Natural killer cell (primary cell): Measurements from ENCODE around the gene TSPAN17. TPM values are rescaled to one million over a fixed set of nuclear protein-coding genes. Genes with fewer than 3 reads are reported as not detected.

ENCODE experiments used
- ATAC-seq, 3 donors: fragments of 150-1000 bp in 2 of 3; fragments of 200-7000 bp in 1 of 3; cut with Tn5 transposase; 1 replicate in 1 of 3; 2 replicates in 2 of 3; pipeline ENCODE4 v1.10.0; 2021; ENCODE audit warnings: mild to moderate bottlenecking in 2 of 3, moderate library complexity in 2 of 3
- DNase-seq, 2 donors: peaks; one replicate each; pipeline versions ENCODE4 v3.0.0 to v3.0.0-alpha.2; 2013 to 2021; ENCODE audit warnings: mixed read lengths in 1 of 2
- H3K27ac ChIP-seq: one replicate; pipeline ENCODE4 v1.5.1; 2013; ENCODE audit warnings: mild to moderate bottlenecking, low read length
- H3K27me3 ChIP-seq: one replicate; pipeline ENCODE4 v1.6.1; 2013; ENCODE audit warnings: low read length; ENCODE audit not compliant: control insufficient read depth, insufficient read depth
- H3K36me3 ChIP-seq: one replicate; pipeline ENCODE4 v1.6.1; 2013; ENCODE audit warnings: low read length; ENCODE audit not compliant: control insufficient read depth, insufficient read depth
- H3K4me1 ChIP-seq: one replicate; pipeline ENCODE4 v1.6.1; 2013; ENCODE audit warnings: low read length; ENCODE audit not compliant: control insufficient read depth, insufficient read depth
- H3K4me3 ChIP-seq: one replicate; pipeline ENCODE4 v1.5.1; 2013; ENCODE audit warnings: low read length
- H3K9me3 ChIP-seq: one replicate; pipeline ENCODE4 v1.6.1; 2013; ENCODE audit warnings: low read length; ENCODE audit not compliant: control insufficient read depth, insufficient read depth
- H3K27ac Mint-ChIP-seq, 2 donors: one replicate each; pipeline ENCODE4 v1.8.0; 2022; ENCODE audit warnings: mild to moderate bottlenecking in 2 of 2, mixed read lengths in 2 of 2, moderate library complexity in 1 of 2
- H3K27me3 Mint-ChIP-seq, 2 donors: one replicate each; pipeline ENCODE4 v1.8.0; 2022; ENCODE audit warnings: low read depth in 2 of 2, mixed read lengths in 2 of 2
- H3K36me3 Mint-ChIP-seq: one replicate; pipeline ENCODE4 v1.8.0; 2022; ENCODE audit warnings: mixed read lengths
- H3K4me1 Mint-ChIP-seq, 2 donors: one replicate each; pipeline ENCODE4 v1.8.0; 2022; ENCODE audit warnings: mixed read lengths in 2 of 2
- H3K4me3 Mint-ChIP-seq: one replicate; pipeline ENCODE4 v1.8.0; 2022; ENCODE audit warnings: mild to moderate bottlenecking, moderate library complexity, mixed read lengths
- H3K9me3 Mint-ChIP-seq, 2 donors: one replicate each; pipeline ENCODE4 v1.8.0; 2022; ENCODE audit warnings: mixed read lengths in 2 of 2
- WGBS: methylation state at CpG from one replicate; pipeline ENCODE4 v1.1.7; 2013; ENCODE audit warnings: missing lambda C conversion rate; ENCODE audit not compliant: insufficient coverage; 5-methylcytosine and 5-hydroxymethylcytosine counted together
- intact Hi-C: fragments of 100-400 bp; cut with micrococcal nuclease; formaldehyde crosslinking; loops from one replicate; pipeline ENCODE4 v1.14.2; 2022
- total RNA-seq, 4 donors: library from RNA; stranded (reverse); fragments of 120-200 nt in 1 of 4; gene quantifications; one replicate each; pipeline versions ENCODE4 v1.2.3 to v1.2.4, GENCODE V29; 2013 to 2022
- TF ChIP-seq, protein P1 (sequence below): fragments of 200-600 bp; IDR thresholded peaks from one replicate; pipeline ENCODE4 v1.8.0; 2022; ENCODE audit warnings: antibody characterized with exemption

The TSPAN17 gene
- total RNA-seq, 3 donors from 2014 or later (not counting 1 experiment from before 2014, with no cell fraction given): 24.1 to 29.4 (median 24.6) TPM

DNA sequence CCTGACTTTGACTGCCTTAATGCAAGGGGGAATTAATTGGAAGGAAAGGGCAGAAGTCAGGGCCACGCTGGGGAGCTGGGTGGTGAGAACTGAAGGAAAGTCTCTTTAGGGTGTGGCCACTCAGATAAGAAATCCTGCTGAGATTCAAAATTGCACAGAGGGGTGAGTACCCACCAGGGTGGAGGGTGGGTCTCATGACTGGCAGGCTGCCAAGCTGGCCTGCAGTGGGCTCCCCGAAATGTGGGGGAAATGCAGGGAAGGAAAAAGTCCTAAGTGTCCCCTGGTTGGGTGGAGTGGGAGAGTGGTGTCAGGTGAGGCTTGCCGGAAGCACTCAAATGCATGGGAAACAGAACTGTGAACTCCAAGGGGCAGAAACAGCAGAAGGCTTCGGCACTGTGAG lies 24.1 kb downstream of the TSPAN17 start:
- TF ChIP-seq, protein P1, sequence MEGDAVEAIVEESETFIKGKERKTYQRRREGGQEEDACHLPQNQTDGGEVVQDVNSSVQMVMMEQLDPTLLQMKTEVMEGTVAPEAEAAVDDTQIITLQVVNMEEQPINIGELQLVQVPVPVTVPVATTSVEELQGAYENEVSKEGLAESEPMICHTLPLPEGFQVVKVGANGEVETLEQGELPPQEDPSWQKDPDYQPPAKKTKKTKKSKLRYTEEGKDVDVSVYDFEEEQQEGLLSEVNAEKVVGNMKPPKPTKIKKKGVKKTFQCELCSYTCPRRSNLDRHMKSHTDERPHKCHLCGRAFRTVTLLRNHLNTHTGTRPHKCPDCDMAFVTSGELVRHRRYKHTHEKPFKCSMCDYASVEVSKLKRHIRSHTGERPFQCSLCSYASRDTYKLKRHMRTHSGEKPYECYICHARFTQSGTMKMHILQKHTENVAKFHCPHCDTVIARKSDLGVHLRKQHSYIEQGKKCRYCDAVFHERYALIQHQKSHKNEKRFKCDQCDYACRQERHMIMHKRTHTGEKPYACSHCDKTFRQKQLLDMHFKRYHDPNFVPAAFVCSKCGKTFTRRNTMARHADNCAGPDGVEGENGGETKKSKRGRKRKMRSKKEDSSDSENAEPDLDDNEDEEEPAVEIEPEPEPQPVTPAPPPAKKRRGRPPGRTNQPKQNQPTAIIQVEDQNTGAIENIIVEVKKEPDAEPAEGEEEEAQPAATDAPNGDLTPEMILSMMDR: no peak
- no peak overlapping the region for H3K4me3 ChIP-seq
- H3K9me3 Mint-ChIP-seq: no peaks in the 10 kb centered on the region
- no peaks in the 10 kb centered on the region for H3K36me3 Mint-ChIP-seq
- H3K27me3 Mint-ChIP-seq: peaks cover 24 to 27% of the 10 kb centered on the region in 2 donors
- DNase-seq: no peak
- no peaks in the 10 kb centered on the region for H3K9me3 ChIP-seq
- H3K27ac Mint-ChIP-seq: no peak overlapping the region
- peaks cover 16% of the 10 kb centered on the region for H3K4me1 ChIP-seq
- H3K36me3 ChIP-seq: no peaks in the 10 kb centered on the region
- 75% methylated on average over 4 of the region's 4 CpGs for WGBS
- no peak overlapping the region for H3K4me3 Mint-ChIP-seq
- H3K4me1 Mint-ChIP-seq: peaks cover 14 to 17% of the 10 kb centered on the region in 2 donors
- intact Hi-C loops: no loop called here
- H3K27me3 ChIP-seq: peaks cover 25% of the 10 kb centered on the region
- no peak for ATAC-seq
- H3K27ac ChIP-seq: no peak overlapping the region

DNA sequence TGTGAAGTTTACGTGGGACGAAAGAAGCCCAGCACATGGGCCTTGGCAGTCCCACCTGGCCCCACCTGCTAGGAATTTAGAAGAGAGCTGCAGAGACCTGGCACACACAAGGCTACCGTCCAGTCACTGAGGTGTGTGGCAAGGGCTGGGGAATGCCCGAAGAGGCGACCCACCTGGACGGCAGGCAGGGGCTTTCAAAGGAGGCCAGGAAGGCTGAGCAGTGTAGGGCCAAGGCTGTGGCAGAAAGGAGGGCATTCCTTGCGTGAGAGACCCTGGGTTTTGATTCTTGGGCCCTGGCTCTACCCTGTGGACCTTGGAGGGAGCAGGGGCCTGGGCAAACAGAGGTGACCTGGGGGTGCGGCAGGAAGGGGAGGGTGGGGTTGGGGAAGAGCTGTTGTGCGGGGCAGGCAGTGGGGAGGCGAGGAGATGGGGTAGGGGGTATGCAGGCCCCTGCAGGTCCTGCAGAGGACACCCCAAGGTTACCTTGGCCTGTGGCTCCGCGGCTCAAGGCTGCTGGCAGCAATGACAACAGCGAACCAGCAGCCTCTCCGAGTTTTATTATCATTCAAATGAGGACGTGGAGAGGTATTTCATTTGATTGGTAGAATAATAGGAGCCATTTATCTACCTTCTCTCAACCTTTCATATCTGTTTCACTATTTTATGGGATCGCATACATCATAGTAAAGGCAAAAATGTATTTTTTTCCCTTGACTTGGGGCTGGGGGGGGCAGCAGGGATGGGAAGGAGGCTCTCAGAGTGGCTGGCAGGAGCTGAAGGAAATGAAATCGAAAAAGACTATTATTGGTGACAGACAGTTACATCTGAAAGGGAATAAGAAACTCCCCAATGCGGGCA lies 24.8 kb downstream of the TSPAN17 start:
- intact Hi-C loops: no loop called here
- no peak overlapping the region for H3K27ac Mint-ChIP-seq
- no peak overlapping the region for H3K4me3 Mint-ChIP-seq
- H3K9me3 Mint-ChIP-seq: no peaks in the 10 kb centered on the region
- H3K36me3 Mint-ChIP-seq: no peaks in the 10 kb centered on the region
- TF ChIP-seq, protein P1: no peak
- no peaks in the 10 kb centered on the region for H3K36me3 ChIP-seq
- H3K27ac ChIP-seq: no peak overlapping the region
- ATAC-seq (no peak), DNase-seq (no peak)
- peaks cover 16% of the 10 kb centered on the region for H3K4me1 ChIP-seq
- H3K9me3 ChIP-seq: no peaks in the 10 kb centered on the region
- H3K4me3 ChIP-seq: no peak overlapping the region
- WGBS: 67% methylated on average over 15 of the region's 18 CpGs
- H3K27me3 Mint-ChIP-seq: peaks cover 24 to 27% of the 10 kb centered on the region in 2 donors
- H3K27me3 ChIP-seq: peaks cover 26% of the 10 kb centered on the region
- peaks cover 14 to 17% of the 10 kb centered on the region in 2 donors for H3K4me1 Mint-ChIP-seq

DNA sequence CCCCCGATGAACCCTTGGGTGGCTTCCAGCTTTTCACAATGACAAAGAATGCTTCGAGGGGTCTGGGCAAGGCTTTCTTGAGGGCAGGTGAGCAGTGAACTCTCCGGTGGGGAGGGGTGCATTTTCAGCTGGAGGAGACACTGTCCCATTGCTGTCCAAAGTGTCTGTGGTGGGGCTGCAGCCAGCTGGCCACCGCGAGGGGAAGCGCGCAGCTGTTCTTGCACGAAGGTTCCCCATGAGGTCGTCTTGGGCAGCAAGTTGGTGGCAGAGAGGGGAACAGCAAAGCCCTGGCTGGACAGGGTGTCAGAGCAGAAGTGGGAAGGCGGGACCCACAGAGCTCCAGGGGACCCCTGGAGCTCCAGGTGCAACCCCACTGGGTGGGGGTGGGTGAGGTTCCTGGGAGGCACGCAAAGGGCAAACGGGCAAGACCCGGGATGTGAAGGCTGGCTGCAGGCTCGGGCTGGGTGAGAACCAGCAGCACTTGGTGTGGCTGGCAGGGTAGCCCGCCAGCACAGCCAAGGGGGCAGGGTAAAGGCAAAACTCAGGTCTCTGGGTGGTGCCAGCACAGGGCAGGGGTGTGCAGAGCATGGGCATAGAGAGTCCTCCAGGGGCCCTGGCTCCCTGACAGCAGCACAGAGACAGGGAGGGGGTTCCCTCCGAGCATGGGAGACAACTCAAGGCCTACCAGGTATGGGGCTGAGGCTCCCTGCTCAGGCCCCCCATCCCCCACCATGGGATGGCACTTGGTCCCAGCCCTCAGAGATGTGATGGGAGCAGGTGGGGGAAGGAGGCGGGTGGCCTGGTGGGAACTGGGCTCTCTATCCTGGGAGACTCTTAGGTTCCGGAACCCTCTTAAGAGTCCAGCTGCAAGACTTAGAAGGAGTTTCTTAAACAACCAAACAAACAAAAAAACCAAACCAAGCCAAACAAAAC lies 26.6 kb downstream of the TSPAN17 start:
- TF ChIP-seq, protein P1: no peak
- Mint-ChIP-seq H3K27me3 (peaks cover 31% of the 10 kb centered on the region in 2 donors), H3K4me3 (no peak overlapping the region), H3K36me3 (no peaks in the 10 kb centered on the region), H3K27ac (no peak overlapping the region), H3K4me1 (peaks cover 14 to 17% of the 10 kb centered on the region in 2 donors), H3K9me3 (no peaks in the 10 kb centered on the region)
- H3K27ac ChIP-seq: no peak overlapping the region
- peaks cover 16% of the 10 kb centered on the region for H3K4me1 ChIP-seq
- intact Hi-C loops: no loop called here
- H3K4me3 ChIP-seq: no peak overlapping the region
- 86% methylated on average over 17 of the region's 18 CpGs for WGBS
- no peaks in the 10 kb centered on the region for H3K36me3 ChIP-seq
- no peaks in the 10 kb centered on the region for H3K9me3 ChIP-seq
- DNase-seq (no peak), ATAC-seq (no peak)
- peaks cover 28% of the 10 kb centered on the region for H3K27me3 ChIP-seq
